Activated CD4-positive, alpha-beta T cell treated with anti-CD3 and anti-CD28 coated beads, Interleukin-2, amount 50 U/mL, for 4 hours (primary cell): Measurements from ENCODE around the gene METTL3.
"Not testable (repeated sequence)": the region's sequence is repeated elsewhere in the genome, so short reads cannot be mapped to it uniquely, and the experiment has no call there.

Experiments used
- DNase-seq, 2 experiments: peaks; one replicate each; pipeline ENCODE4 v3.0.0-alpha.2; 2020

Gene METTL3

GRCh38 chr14:21510735-21511657 is at the start of gene METTL3:
Gene METTL3 (minus strand): TSS chr14:21511340. CDS start chr14:21511223, 117 bp downstream.
- DNase-seq = peak; percentile 93

- no peak for DNase-seq
Measured at GRCh38 chr14:21558703-21559170, 47.6 kb upstream of the METTL3 start.

- peak; percentile 74 for DNase-seq
Measured at GRCh38 chr14:21557084-21557901, 46.2 kb upstream of the METTL3 start.

GRCh38 chr14:21556378-21557083 is 45.4 kb upstream of the METTL3 start:
- no peak for DNase-seq

GRCh38 chr14:21553266-21553665 is 42.1 kb upstream of the METTL3 start:
- no peak for DNase-seq

- not testable (repeated sequence) for DNase-seq
Measured at GRCh38 chr14:21544588-21544987, 33.4 kb upstream of the METTL3 start.

GRCh38 chr14:21543963-21544362 is 32.8 kb upstream of the METTL3 start:
- no peak for DNase-seq

- DNase-seq = no peak
Measured at GRCh38 chr14:21543521-21543960, 32.4 kb upstream of the METTL3 start.

- no peak for DNase-seq
Measured at GRCh38 chr14:21541413-21542074, 30.4 kb upstream of the METTL3 start.

GRCh38 chr14:21539189-21539940 is 28.2 kb upstream of the METTL3 start:
- no peak for DNase-seq

GRCh38 chr14:21537090-21537424 is 25.9 kb upstream of the METTL3 start:
- no peak for DNase-seq

GRCh38 chr14:21536418-21537089 is 25.4 kb upstream of the METTL3 start:
- DNase-seq = no peak

GRCh38 chr14:21535545-21536417 is 24.6 kb upstream of the METTL3 start:
- DNase-seq = no peak

GRCh38 chr14:21534576-21534975 is 23.4 kb upstream of the METTL3 start:
- DNase-seq = no peak

- no peak for DNase-seq
Measured at GRCh38 chr14:21533294-21533693, 22.2 kb upstream of the METTL3 start.

GRCh38 chr14:21529515-21529914 is 18.4 kb upstream of the METTL3 start:
- no peak for DNase-seq

GRCh38 chr14:21528381-21529348 is 17.5 kb upstream of the METTL3 start:
- no peak for DNase-seq

- no peak for DNase-seq
Measured at GRCh38 chr14:21527318-21527679, 16.2 kb upstream of the METTL3 start.
